HepG2 (cell line): ENCODE data around the gene LIME1. TPM values are rescaled to one million over a fixed set of nuclear protein-coding genes. Genes with fewer than 3 reads are reported as not detected.

Experiments used
- ARID3A ChIP-seq: IDR thresholded peaks from 2 replicates; pipeline ENCODE4 v1.6.1; 2012; ENCODE audit warnings: low read depth, low read length, improper control_type of control experiment
- E2F1 ChIP-seq: sonication (generic); formaldehyde crosslinking; IDR thresholded peaks from 2 replicates; pipeline ENCODE4 v1.5.0; 2020; ENCODE audit warnings: missing genetic modification reagents
- MED13 ChIP-seq: sonication (generic); formaldehyde crosslinking; IDR thresholded peaks from 2 replicates; pipeline ENCODE4 v1.5.0; 2020; ENCODE audit warnings: missing genetic modification reagents
- TCF12 ChIP-seq, 2 experiments: fragments of 450-650 bp in 1 of 2; sonication (generic) in 1 of 2; formaldehyde crosslinking in 1 of 2; IDR thresholded peaks; 2 replicates each; pipeline versions ENCODE4 v1.6.1 to v1.8.0; 2017 to 2022; ENCODE audit warnings: antibody characterized with exemption in 1 of 2, mild to moderate bottlenecking in 1 of 2, missing genetic modification reagents in 1 of 2, moderate library complexity in 1 of 2
- TEF ChIP-seq: sonication (generic); formaldehyde crosslinking; IDR thresholded peaks from 2 replicates; pipeline ENCODE4 v1.5.0; 2020; ENCODE audit warnings: missing genetic modification reagents
- TRAFD1 ChIP-seq: sonication (generic); formaldehyde crosslinking; IDR thresholded peaks from 2 replicates; pipeline ENCODE4 v1.5.1; 2020; ENCODE audit warnings: missing genetic modification reagents, mild to moderate bottlenecking, borderline replicate concordance
- ZBTB10 ChIP-seq: sonication (generic); formaldehyde crosslinking; IDR thresholded peaks from 2 replicates; pipeline ENCODE4 v1.4.0; 2020; ENCODE audit warnings: missing genetic modification reagents, borderline replicate concordance
- ZBTB34 ChIP-seq: sonication (generic); formaldehyde crosslinking; IDR thresholded peaks from 2 replicates; pipeline ENCODE4 v1.8.0; 2022; ENCODE audit warnings: mild to moderate bottlenecking, missing genetic modification reagents
- ZBTB8A ChIP-seq: sonication (generic); formaldehyde crosslinking; IDR thresholded peaks from 2 replicates; pipeline ENCODE4 v1.4.0; 2020; ENCODE audit warnings: mild to moderate bottlenecking, low read depth, missing genetic modification reagents, borderline replicate concordance
- ZC3H13 ChIP-seq: sonication (generic); formaldehyde crosslinking; IDR thresholded peaks from 2 replicates; pipeline ENCODE4 v1.8.1; 2023; ENCODE audit warnings: mild to moderate bottlenecking, missing genetic modification reagents, moderate library complexity
- ZNF160 ChIP-seq: sonication (generic); formaldehyde crosslinking; IDR thresholded peaks from 2 replicates; pipeline ENCODE4 v1.8.0; 2022; ENCODE audit warnings: mild to moderate bottlenecking, inconsistent platforms, missing genetic modification reagents
- ZNF317 ChIP-seq: sonication (generic); formaldehyde crosslinking; IDR thresholded peaks from 2 replicates; pipeline ENCODE4 v1.5.0; 2020; ENCODE audit warnings: mild to moderate bottlenecking, missing genetic modification reagents
- polyA plus RNA-seq, 8 experiments: library from polyadenylated mRNA; depleted of rRNA in 3 of 8; stranded (reverse) in 7 of 8; unstranded in 1 of 8; fragments of >200 nt; fragmentation: Illumina TruSeq in 4 of 8; extraction: Trizol in 4 of 8; gene quantifications; 2 replicates each; pipeline versions ENCODE4 v1.2.1 to v1.2.3, GENCODE V29; 2011 to 2016; ENCODE audit warnings: low read depth in 4 of 8, missing spikeins in 1 of 8, mixed read lengths in 1 of 8; ENCODE audit not compliant: insufficient read depth in 1 of 8
- total RNA-seq, 5 experiments: library from RNA; depleted of rRNA; stranded (reverse); fragments of >200 nt; fragmentation: Illumina TruSeq; extraction: Trizol; gene quantifications; 2 replicates each; pipeline ENCODE4 v1.2.3, GENCODE V29; 2016; ENCODE audit warnings: low read depth in 1 of 5
- TF ChIP-seq, protein P1 (sequence below): sonication (generic); formaldehyde crosslinking; IDR thresholded peaks from 2 replicates; pipeline ENCODE4 v1.5.0; 2020; ENCODE audit warnings: missing genetic modification reagents
- TF ChIP-seq, protein P2 (sequence below): sonication (generic); formaldehyde crosslinking; IDR thresholded peaks from 2 replicates; pipeline ENCODE4 v1.5.0; 2020; ENCODE audit warnings: mild to moderate bottlenecking, missing genetic modification reagents, borderline replicate concordance

Gene LIME1
- total and polyA plus RNA-seq, 2 of the 13 experiments (the other 11 are each of a cell fraction or from before 2014, with no cell fraction given) = 13.0 to 61.5 TPM

DNA sequence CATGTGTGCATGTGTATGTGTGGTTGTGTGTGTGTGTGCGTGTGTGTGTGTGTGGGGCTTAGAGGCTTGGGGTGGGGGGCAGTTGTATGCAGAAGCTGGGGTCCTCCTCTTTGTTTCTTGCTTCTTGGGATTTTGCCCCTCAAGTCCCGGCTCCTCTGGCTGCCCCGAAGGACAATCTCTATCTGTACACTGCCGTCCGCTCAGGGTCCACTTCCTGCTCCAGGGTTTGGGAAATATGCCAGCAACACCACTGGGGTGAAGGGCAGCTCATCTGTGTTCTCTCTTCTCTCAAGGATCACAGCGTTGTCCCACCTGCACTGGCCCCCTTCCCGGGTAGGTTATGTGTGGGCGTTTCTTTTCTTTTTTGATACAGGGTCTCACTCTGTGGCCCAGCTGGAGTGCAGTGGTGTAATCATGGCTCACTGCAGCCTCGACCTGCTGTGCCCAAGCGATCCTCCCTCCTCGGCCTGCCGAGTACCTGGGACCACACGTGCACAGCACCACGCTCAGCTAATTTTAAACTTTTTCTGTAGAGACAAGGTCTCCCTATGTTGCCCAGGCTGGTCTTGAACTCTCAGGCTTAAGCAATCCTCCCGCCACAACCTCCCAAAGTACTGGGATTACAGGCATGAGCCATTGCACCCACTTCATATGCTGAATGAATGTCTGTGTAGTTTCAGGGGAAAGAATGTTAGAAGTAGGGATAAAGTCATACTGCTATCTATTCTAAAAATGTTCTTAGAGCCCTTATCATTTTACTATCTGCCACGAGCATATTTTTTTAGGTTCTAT, 28.8 kb downstream of the LIME1 start (continued):
- TF ChIP-seq, protein P1, sequence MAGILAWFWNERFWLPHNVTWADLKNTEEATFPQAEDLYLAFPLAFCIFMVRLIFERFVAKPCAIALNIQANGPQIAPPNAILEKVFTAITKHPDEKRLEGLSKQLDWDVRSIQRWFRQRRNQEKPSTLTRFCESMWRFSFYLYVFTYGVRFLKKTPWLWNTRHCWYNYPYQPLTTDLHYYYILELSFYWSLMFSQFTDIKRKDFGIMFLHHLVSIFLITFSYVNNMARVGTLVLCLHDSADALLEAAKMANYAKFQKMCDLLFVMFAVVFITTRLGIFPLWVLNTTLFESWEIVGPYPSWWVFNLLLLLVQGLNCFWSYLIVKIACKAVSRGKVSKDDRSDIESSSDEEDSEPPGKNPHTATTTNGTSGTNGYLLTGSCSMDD = no peak
- no peak for TF ChIP-seq ZNF160 (CRISPR knock-in tag)
- TF ChIP-seq ZBTB8A (CRISPR knock-in tag) = no peak
- no peak; the same call in 1 of the 2 replicates for TF ChIP-seq ZNF317 (CRISPR knock-in tag)
- no peak for TF ChIP-seq ZBTB10 (CRISPR knock-in tag)
- TF ChIP-seq E2F1 = no peak
- TF ChIP-seq, protein P2, sequence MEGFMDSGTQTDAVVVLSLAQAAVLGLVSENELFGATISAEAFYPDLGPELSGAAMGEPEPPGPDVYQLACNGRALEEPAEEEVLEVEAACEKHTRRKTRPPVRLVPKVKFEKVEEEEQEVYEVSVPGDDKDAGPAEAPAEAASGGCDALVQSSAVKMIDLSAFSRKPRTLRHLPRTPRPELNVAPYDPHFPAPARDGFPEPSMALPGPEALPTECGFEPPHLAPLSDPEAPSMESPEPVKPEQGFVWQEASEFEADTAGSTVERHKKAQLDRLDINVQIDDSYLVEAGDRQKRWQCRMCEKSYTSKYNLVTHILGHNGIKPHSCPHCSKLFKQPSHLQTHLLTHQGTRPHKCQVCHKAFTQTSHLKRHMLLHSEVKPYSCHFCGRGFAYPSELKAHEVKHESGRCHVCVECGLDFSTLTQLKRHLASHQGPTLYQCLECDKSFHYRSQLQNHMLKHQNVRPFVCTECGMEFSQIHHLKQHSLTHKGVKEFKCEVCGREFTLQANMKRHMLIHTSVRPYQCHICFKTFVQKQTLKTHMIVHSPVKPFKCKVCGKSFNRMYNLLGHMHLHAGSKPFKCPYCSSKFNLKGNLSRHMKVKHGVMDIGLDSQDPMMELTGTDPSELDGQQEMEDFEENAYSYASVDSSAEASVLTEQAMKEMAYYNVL (CRISPR knock-in tag) = peak; percentile 57; the same call in 1 of the 2 replicates
- TF ChIP-seq ARID3A = no peak
- no peak for TF ChIP-seq TEF (CRISPR knock-in tag)
- TF ChIP-seq TCF12 (IDR thresholded peaks at IDR 0.05) = no peak
- TF ChIP-seq TCF12 (CRISPR knock-in tag; IDR thresholded peaks at IDR 0.05) = no peak
- TF ChIP-seq TRAFD1 = no peak
- TF ChIP-seq ZC3H13 (CRISPR knock-in tag) = no peak
- no peak for TF ChIP-seq MED13
- TF ChIP-seq ZBTB34 = no peak
